HepG2 (cell line): Measurements from ENCODE around the gene IKZF3. TPM values are rescaled to one million over a fixed set of nuclear protein-coding genes. Genes with fewer than 3 reads are reported as not detected.

ENCODE experiments used
- GLI4 ChIP-seq: sonication (generic); formaldehyde crosslinking; IDR thresholded peaks from 2 replicates; pipeline ENCODE4 v1.5.1; 2020; ENCODE audit warnings: missing genetic modification reagents, mild to moderate bottlenecking, moderate library complexity, borderline replicate concordance
- HMG20B ChIP-seq: conservative IDR thresholded peaks from 2 replicates; pipeline ENCODE4 v1.6.1; 2016; ENCODE audit warnings: missing genetic modification reagents, missing compliant biosample characterization
- ZHX1 ChIP-seq: sonication (generic); formaldehyde crosslinking; IDR thresholded peaks from 2 replicates; pipeline ENCODE4 v1.8.1; 2022; ENCODE audit warnings: low read depth, mild to moderate bottlenecking, missing genetic modification reagents
- ZSCAN31 ChIP-seq: sonication (generic); formaldehyde crosslinking; IDR thresholded peaks from 2 replicates; pipeline ENCODE4 v1.5.0; 2020; ENCODE audit warnings: low read depth, mild to moderate bottlenecking, missing genetic modification reagents
- polyA plus RNA-seq, 8 experiments: library from polyadenylated mRNA; depleted of rRNA in 3 of 8; stranded (reverse) in 7 of 8; unstranded in 1 of 8; fragments of >200 nt; fragmentation: Illumina TruSeq in 4 of 8; extraction: Trizol in 4 of 8; gene quantifications; 2 replicates each; pipeline versions ENCODE4 v1.2.1 to v1.2.3, GENCODE V29; 2011 to 2016; ENCODE audit warnings: low read depth in 4 of 8, missing spikeins in 1 of 8, mixed read lengths in 1 of 8; ENCODE audit not compliant: insufficient read depth in 1 of 8
- total RNA-seq, 5 experiments: library from RNA; depleted of rRNA; stranded (reverse); fragments of >200 nt; fragmentation: Illumina TruSeq; extraction: Trizol; gene quantifications; 2 replicates each; pipeline ENCODE4 v1.2.3, GENCODE V29; 2016; ENCODE audit warnings: low read depth in 1 of 5
- TF ChIP-seq, protein P1 (sequence below): sonication (generic); formaldehyde crosslinking; IDR thresholded peaks from 2 replicates; pipeline ENCODE4 v1.4.0; 2020; ENCODE audit warnings: missing genetic modification reagents

IKZF3 gene
- total and polyA plus RNA-seq, 2 of the 13 experiments (the other 11 are each of a cell fraction or from before 2014, with no cell fraction given) = not detected

DNA sequence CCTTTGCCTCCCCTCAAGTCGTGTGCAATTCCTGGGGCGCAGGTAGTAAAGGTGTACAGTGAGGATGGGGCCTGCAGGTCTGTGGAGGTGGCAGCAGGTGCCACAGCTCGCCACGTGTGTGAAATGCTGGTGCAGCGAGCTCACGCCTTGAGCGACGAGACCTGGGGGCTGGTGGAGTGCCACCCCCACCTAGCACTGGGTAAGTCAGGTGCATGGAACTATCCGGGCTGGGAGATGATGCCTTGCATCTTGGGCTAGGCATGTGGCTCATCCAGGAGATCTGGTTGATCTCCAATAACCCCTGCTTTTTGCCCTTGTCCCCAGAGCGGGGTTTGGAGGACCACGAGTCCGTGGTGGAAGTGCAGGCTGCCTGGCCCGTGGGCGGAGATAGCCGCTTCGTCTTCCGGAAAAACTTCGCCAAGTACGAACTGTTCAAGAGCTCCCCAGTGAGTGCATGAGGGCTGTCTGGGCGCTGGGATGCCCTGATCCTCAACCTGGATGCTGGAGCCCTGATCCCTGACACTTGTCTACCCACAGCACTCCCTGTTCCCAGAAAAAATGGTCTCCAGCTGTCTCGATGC lies 121.2 kb downstream of the IKZF3 start (continued):
- TF ChIP-seq GLI4 (CRISPR knock-in tag) = no peak
- TF ChIP-seq, protein P1, sequence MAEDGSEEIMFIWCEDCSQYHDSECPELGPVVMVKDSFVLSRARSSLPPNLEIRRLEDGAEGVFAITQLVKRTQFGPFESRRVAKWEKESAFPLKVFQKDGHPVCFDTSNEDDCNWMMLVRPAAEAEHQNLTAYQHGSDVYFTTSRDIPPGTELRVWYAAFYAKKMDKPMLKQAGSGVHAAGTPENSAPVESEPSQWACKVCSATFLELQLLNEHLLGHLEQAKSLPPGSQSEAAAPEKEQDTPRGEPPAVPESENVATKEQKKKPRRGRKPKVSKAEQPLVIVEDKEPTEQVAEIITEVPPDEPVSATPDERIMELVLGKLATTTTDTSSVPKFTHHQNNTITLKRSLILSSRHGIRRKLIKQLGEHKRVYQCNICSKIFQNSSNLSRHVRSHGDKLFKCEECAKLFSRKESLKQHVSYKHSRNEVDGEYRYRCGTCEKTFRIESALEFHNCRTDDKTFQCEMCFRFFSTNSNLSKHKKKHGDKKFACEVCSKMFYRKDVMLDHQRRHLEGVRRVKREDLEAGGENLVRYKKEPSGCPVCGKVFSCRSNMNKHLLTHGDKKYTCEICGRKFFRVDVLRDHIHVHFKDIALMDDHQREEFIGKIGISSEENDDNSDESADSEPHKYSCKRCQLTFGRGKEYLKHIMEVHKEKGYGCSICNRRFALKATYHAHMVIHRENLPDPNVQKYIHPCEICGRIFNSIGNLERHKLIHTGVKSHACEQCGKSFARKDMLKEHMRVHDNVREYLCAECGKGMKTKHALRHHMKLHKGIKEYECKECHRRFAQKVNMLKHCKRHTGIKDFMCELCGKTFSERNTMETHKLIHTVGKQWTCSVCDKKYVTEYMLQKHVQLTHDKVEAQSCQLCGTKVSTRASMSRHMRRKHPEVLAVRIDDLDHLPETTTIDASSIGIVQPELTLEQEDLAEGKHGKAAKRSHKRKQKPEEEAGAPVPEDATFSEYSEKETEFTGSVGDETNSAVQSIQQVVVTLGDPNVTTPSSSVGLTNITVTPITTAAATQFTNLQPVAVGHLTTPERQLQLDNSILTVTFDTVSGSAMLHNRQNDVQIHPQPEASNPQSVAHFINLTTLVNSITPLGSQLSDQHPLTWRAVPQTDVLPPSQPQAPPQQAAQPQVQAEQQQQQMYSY = no peak
- no peak for TF ChIP-seq HMG20B (CRISPR knock-in tag)
- TF ChIP-seq ZHX1 (CRISPR knock-in tag) = no peak
- TF ChIP-seq ZSCAN31 (CRISPR knock-in tag) = no peak
- TF ChIP-seq, all 625 proteins: peak for 5
